ENCODE measurements around the gene DNA2. TPM values are rescaled to one million over a fixed set of nuclear protein-coding genes. Genes with fewer than 3 reads are reported as not detected.

DNA2 gene
- total RNA-seq, 1 donor from 2014 or later, result 5.8 TPM

DNA sequence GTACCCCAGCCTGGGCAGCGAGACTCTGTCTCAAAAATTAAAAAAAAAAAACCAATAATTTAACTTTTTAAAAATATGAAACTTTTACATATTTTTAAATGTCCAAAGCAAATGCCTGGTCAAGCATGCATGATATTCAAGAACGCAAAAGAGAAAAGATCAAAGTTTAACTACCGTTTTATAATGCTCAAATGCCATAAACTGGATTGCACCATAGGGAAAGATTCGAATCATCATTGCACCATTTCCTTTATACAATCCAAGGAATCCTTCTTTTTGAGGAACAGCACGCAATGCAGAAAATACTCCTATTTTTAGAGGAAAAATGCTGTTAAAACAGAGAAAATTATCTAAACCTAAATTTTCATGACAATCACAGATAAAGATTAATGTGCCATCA is 34.6 kb upstream of the DNA2 start:
- no peaks in the 10 kb centered on the region for H3K4me1 ChIP-seq (ENCODE audit: insufficient read depth, low read length)
- H3K4me2 ChIP-seq (ENCODE audit: low read length), result no peak overlapping the region
- H2AFZ ChIP-seq (ENCODE audit: low read depth, low read length), result no peak overlapping the region
- no peaks in the 10 kb centered on the region for H4K20me1 ChIP-seq (ENCODE audit: insufficient read depth, low read length)
- H3K4me3 ChIP-seq (ENCODE audit: insufficient read depth, low read depth, low read length), result no peak overlapping the region
- no peaks in the 10 kb centered on the region for H3K27me3 Mint-ChIP-seq (ENCODE audit: low read depth, unreplicated experiment)
- no peaks in the 10 kb centered on the region for H3K79me2 ChIP-seq (ENCODE audit: insufficient read depth, low read length)
- H3K36me3 ChIP-seq (ENCODE audit: insufficient read depth, low read length), result no peaks in the 10 kb centered on the region
- H3K27ac ChIP-seq (ENCODE audit: low read depth, low read length), result no peak overlapping the region
- no peaks in the 10 kb centered on the region for H3K9me3 ChIP-seq (ENCODE audit: insufficient read depth, low read depth, low read length)
- TF ChIP-seq, protein P1, sequence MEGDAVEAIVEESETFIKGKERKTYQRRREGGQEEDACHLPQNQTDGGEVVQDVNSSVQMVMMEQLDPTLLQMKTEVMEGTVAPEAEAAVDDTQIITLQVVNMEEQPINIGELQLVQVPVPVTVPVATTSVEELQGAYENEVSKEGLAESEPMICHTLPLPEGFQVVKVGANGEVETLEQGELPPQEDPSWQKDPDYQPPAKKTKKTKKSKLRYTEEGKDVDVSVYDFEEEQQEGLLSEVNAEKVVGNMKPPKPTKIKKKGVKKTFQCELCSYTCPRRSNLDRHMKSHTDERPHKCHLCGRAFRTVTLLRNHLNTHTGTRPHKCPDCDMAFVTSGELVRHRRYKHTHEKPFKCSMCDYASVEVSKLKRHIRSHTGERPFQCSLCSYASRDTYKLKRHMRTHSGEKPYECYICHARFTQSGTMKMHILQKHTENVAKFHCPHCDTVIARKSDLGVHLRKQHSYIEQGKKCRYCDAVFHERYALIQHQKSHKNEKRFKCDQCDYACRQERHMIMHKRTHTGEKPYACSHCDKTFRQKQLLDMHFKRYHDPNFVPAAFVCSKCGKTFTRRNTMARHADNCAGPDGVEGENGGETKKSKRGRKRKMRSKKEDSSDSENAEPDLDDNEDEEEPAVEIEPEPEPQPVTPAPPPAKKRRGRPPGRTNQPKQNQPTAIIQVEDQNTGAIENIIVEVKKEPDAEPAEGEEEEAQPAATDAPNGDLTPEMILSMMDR (IDR thresholded peaks at IDR 0.05; ENCODE audit: insufficient read depth, low read depth, low read length), result no peak
- TF ChIP-seq EZH2 (IDR thresholded peaks at IDR 0.05; ENCODE audit: insufficient read depth, low read length), result no peak
- FAIRE-seq, result no peak
- H3K27ac Mint-ChIP-seq (ENCODE audit: unreplicated experiment), result no peak overlapping the region
- peaks cover 2% of the 10 kb centered on the region for H3K36me3 Mint-ChIP-seq (ENCODE audit: low read depth, unreplicated experiment)
- no peaks in the 10 kb centered on the region for H3K4me1 Mint-ChIP-seq (ENCODE audit: low read depth, unreplicated experiment)
- no peak overlapping the region for H3K9ac ChIP-seq (ENCODE audit: low read length)
- H3K4me3 Mint-ChIP-seq (ENCODE audit: unreplicated experiment), result no peak overlapping the region
- no peaks in the 10 kb centered on the region for H3K27me3 ChIP-seq (ENCODE audit: insufficient read depth, low read length)
- no peak for DNase-seq (ENCODE audit: low read depth)
- H3K9me3 Mint-ChIP-seq (ENCODE audit: unreplicated experiment), result no peaks in the 10 kb centered on the region

- no peaks in the 10 kb centered on the region for H3K27me3 ChIP-seq (ENCODE audit: insufficient read depth, low read length)
- no peak overlapping the region for H3K27ac Mint-ChIP-seq (ENCODE audit: unreplicated experiment)
- H3K27ac ChIP-seq (ENCODE audit: low read depth, low read length), result no peak overlapping the region
- H3K36me3 ChIP-seq (ENCODE audit: insufficient read depth, low read length), result peaks cover 12% of the 10 kb centered on the region
- no peak overlapping the region for H3K9ac ChIP-seq (ENCODE audit: low read length)
- peaks cover 9% of the 10 kb centered on the region for H3K36me3 Mint-ChIP-seq (ENCODE audit: low read depth, unreplicated experiment)
- H3K4me1 Mint-ChIP-seq (ENCODE audit: low read depth, unreplicated experiment), result no peaks in the 10 kb centered on the region
- FAIRE-seq (no peak), DNase-seq (ENCODE audit: low read depth) (no peak)
- no peak overlapping the region for H3K4me3 ChIP-seq (ENCODE audit: insufficient read depth, low read depth, low read length)
- no peak overlapping the region for H3K4me3 Mint-ChIP-seq (ENCODE audit: unreplicated experiment)
- TF ChIP-seq EZH2 (IDR thresholded peaks at IDR 0.05; ENCODE audit: insufficient read depth, low read length), result no peak
- H3K27me3 Mint-ChIP-seq (ENCODE audit: low read depth, unreplicated experiment), result no peaks in the 10 kb centered on the region
- H4K20me1 ChIP-seq (ENCODE audit: insufficient read depth, low read length), result no peaks in the 10 kb centered on the region
- no peaks in the 10 kb centered on the region for H3K9me3 ChIP-seq (ENCODE audit: insufficient read depth, low read depth, low read length)
- H2AFZ ChIP-seq (ENCODE audit: low read depth, low read length), result no peak overlapping the region
- no peaks in the 10 kb centered on the region for H3K79me2 ChIP-seq (ENCODE audit: insufficient read depth, low read length)
- H3K9me3 Mint-ChIP-seq (ENCODE audit: unreplicated experiment), result no peaks in the 10 kb centered on the region
- no peak overlapping the region for H3K4me2 ChIP-seq (ENCODE audit: low read length)
- no peaks in the 10 kb centered on the region for H3K4me1 ChIP-seq (ENCODE audit: insufficient read depth, low read length)
These were observed 31.1 kb upstream of the DNA2 start for GRCh38 chr10:68502846-68503245.

DNA sequence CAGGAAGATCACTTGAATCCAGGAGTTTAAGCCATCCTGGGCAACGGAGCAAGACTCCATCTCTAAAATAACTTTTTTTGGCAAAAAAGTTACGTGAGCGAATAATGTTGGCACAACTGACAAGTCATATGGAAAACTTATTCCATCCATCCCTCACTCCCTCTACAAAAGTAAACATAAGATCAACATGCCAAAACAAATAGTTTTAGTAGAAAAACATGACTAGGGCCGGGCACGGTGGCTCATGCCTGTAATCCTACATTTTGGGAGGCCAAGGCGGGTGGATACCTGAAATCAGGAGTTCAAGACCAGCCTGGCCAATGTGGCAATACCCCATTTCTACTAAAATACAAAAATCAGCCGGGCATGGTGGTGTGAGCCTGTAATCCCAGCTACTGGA is 29.9 kb upstream of the DNA2 start:
- Histone ChIP-seq H3K27ac (ENCODE audit: low read depth, low read length) (no peak overlapping the region), H3K4me3 (ENCODE audit: insufficient read depth, low read depth, low read length) (no peak overlapping the region), H3K9ac (ENCODE audit: low read length) (no peak overlapping the region), H3K36me3 (ENCODE audit: insufficient read depth, low read length) (peaks cover 12% of the 10 kb centered on the region), H3K4me2 (ENCODE audit: low read length) (no peak overlapping the region), H3K9me3 (ENCODE audit: insufficient read depth, low read depth, low read length) (no peaks in the 10 kb centered on the region), H3K4me1 (ENCODE audit: insufficient read depth, low read length) (no peaks in the 10 kb centered on the region), H3K79me2 (ENCODE audit: insufficient read depth, low read length) (no peaks in the 10 kb centered on the region), H3K27me3 (ENCODE audit: insufficient read depth, low read length) (no peaks in the 10 kb centered on the region), H2AFZ (ENCODE audit: low read depth, low read length) (no peak overlapping the region), H4K20me1 (ENCODE audit: insufficient read depth, low read length) (no peaks in the 10 kb centered on the region)
- Mint-ChIP-seq H3K36me3 (ENCODE audit: low read depth, unreplicated experiment) (peaks cover 10% of the 10 kb centered on the region), H3K4me3 (ENCODE audit: unreplicated experiment) (no peak overlapping the region), H3K9me3 (ENCODE audit: unreplicated experiment) (no peaks in the 10 kb centered on the region), H3K27ac (ENCODE audit: unreplicated experiment) (no peak overlapping the region), H3K4me1 (ENCODE audit: low read depth, unreplicated experiment) (no peaks in the 10 kb centered on the region), H3K27me3 (ENCODE audit: low read depth, unreplicated experiment) (no peaks in the 10 kb centered on the region)
- TF ChIP-seq, protein P1 (IDR thresholded peaks at IDR 0.05; ENCODE audit: insufficient read depth, low read depth, low read length), result no peak
- no peak for TF ChIP-seq EZH2 (IDR thresholded peaks at IDR 0.05; ENCODE audit: insufficient read depth, low read length)
- FAIRE-seq (no peak), DNase-seq (ENCODE audit: low read depth) (no peak)
